SK-N-SH (cell line): Measurements from ENCODE around the gene PRKG1. TPM values are rescaled to one million over a fixed set of nuclear protein-coding genes. Genes with fewer than 3 reads are reported as not detected.

Experiments used
- CTCF ChIA-PET: fragments of 300-600, 350-600 bp; formaldehyde crosslinking; extraction: SDS; loops from one replicate; lab custom pipeline; 2021; lab: Yijun Ruan, JAX
- POLR2A ChIA-PET: fragments of 350-600 bp; sonication (Branson Sonifier 250); formaldehyde crosslinking; extraction: SDS; loops from one replicate; lab custom pipeline; 2020; ENCODE audit warnings: antibody characterized with exemption, inconsistent platforms; lab: Yijun Ruan, JAX
- DNase-seq: peaks from one replicate; pipeline ENCODE4 v3.0.0; 2012
- H2AFZ ChIP-seq: fragments of 200-600 bp; sonication (generic); 2 replicates; pipeline ENCODE4 v1.8.1; 2016; ENCODE audit warnings: antibody characterized with exemption, mild to moderate bottlenecking, low read depth
- H3F3A ChIP-seq: fragments of 200-600 bp; sonication (generic); replicated peaks from 2 replicates; pipeline ENCODE3; 2016; ENCODE audit warnings: antibody characterized with exemption, mild to moderate bottlenecking; ENCODE audit not compliant: insufficient read depth
- H3K27ac ChIP-seq, 2 experiments: fragments of 200-500 bp in 1 of 2; fragments of 200-600 bp in 1 of 2; sonication (Bioruptor generic) in 1 of 2; sonication (generic), shearing (Covaris generic) in 1 of 2; 2 replicates each; pipeline versions ENCODE4 v1.5.1 to v1.6.1; 2014 to 2016; ENCODE audit warnings: low read depth in 2 of 2, inconsistent platforms in 1 of 2, low read length in 1 of 2, mild to moderate bottlenecking in 1 of 2, mixed read lengths in 1 of 2
- H3K27me3 ChIP-seq: fragments of 200-600 bp; sonication (generic), shearing (Covaris generic); 2 replicates; pipeline ENCODE4 v1.6.1; 2016; ENCODE audit warnings: mixed run types; ENCODE audit not compliant: insufficient read depth
- H3K36me3 ChIP-seq, 2 experiments: fragments of 200-500 bp in 1 of 2; fragments of 200-600 bp in 1 of 2; sonication (Bioruptor generic) in 1 of 2; sonication (generic) in 1 of 2; replicated peaks in 1 of 2; 2 replicates each; pipeline versions ENCODE3 to v1.5.1; 2014 to 2016; ENCODE audit warnings: low read length in 1 of 2, mild to moderate bottlenecking in 1 of 2; ENCODE audit not compliant: insufficient read depth in 2 of 2, control insufficient read depth in 1 of 2
- H3K4me1 ChIP-seq, 2 experiments: fragments of 200-500 bp in 1 of 2; fragments of 200-600 bp in 1 of 2; sonication (Bioruptor generic) in 1 of 2; sonication (generic), shearing (Covaris generic) in 1 of 2; 2 replicates each; pipeline versions ENCODE4 v1.5.1 to v1.6.1; 2014 to 2016; ENCODE audit warnings: low read depth in 1 of 2, low read length in 1 of 2, mixed run types in 1 of 2; ENCODE audit not compliant: insufficient read depth in 2 of 2, control insufficient read depth in 1 of 2
- H3K4me2 ChIP-seq: fragments of 200-600 bp; sonication (generic), shearing (Covaris generic); 2 replicates; pipeline ENCODE4 v1.6.1; 2017; ENCODE audit warnings: mixed run types
- H3K4me3 ChIP-seq, 2 experiments: fragments of 200-500 bp in 1 of 2; fragments of 200-600 bp in 1 of 2; sonication (Bioruptor generic) in 1 of 2; sonication (generic), shearing (Covaris generic) in 1 of 2; 2 replicates each; pipeline versions ENCODE4 v1.5.1 to v1.8.1; 2014 to 2016; ENCODE audit warnings: low read depth in 2 of 2, inconsistent platforms in 1 of 2, low read length in 1 of 2, mild to moderate bottlenecking in 1 of 2, mixed read lengths in 1 of 2, moderate library complexity in 1 of 2
- H3K79me2 ChIP-seq: fragments of 200-600 bp; sonication (generic); 2 replicates; pipeline ENCODE4 v1.8.1; 2017; ENCODE audit warnings: mild to moderate bottlenecking; ENCODE audit not compliant: insufficient read depth
- H3K9ac ChIP-seq: fragments of 200-600 bp; sonication (generic); 2 replicates; pipeline ENCODE4 v1.6.1; 2017; ENCODE audit warnings: mixed run types
- H3K9me2 ChIP-seq: fragments of 200-600 bp; sonication (generic); 2 replicates; pipeline ENCODE4 v1.6.1; 2017; ENCODE audit warnings: mixed run types
- H3K9me3 ChIP-seq: fragments of 200-600 bp; sonication (generic); 2 replicates; pipeline ENCODE4 v1.6.1; 2017; ENCODE audit warnings: mixed run types, mild to moderate bottlenecking, moderate library complexity
- H4K20me1 ChIP-seq: fragments of 200-600 bp; sonication (generic); 2 replicates; pipeline ENCODE4 v1.6.1; 2017; ENCODE audit warnings: mild to moderate bottlenecking, mixed run types; ENCODE audit not compliant: insufficient read depth
- CHD2 ChIP-seq: fragments of 150-350 bp; IDR thresholded peaks from 2 replicates; pipeline ENCODE4 v1.6.1; 2018; ENCODE audit warnings: low read length; ENCODE audit not compliant: partially characterized antibody
- ELF1 ChIP-seq: IDR thresholded peaks from 2 replicates; pipeline ENCODE4 v1.4.0; 2012
- MEF2A ChIP-seq: IDR thresholded peaks from 2 replicates; pipeline ENCODE4 v1.4.0; 2012; ENCODE audit warnings: low read depth, borderline replicate concordance
- NRF1 ChIP-seq: IDR thresholded peaks from 2 replicates; pipeline ENCODE4 v1.6.1; 2012; ENCODE audit warnings: low read depth, mild to moderate bottlenecking, low read length
- RCOR1 ChIP-seq: fragments of 150-350 bp; IDR thresholded peaks from 2 replicates; pipeline ENCODE4 v1.6.1; 2017; ENCODE audit warnings: antibody characterized with exemption, low read length
- RFX5 ChIP-seq: IDR thresholded peaks from 2 replicates; pipeline ENCODE4 v1.6.1; 2012; ENCODE audit warnings: mild to moderate bottlenecking, improper control_type of control experiment, low read length
- RXRA ChIP-seq: IDR thresholded peaks from 2 replicates; pipeline ENCODE4 v1.4.0; 2012; ENCODE audit warnings: low read depth, mild to moderate bottlenecking, borderline replicate concordance
- TAF1 ChIP-seq: IDR thresholded peaks from 2 replicates; pipeline ENCODE4 v1.6.1; 2012; ENCODE audit warnings: low read depth, mild to moderate bottlenecking, low read length, moderate library complexity, borderline replicate concordance
- WGBS: methylation state at CpG from one replicate; pipeline ENCODE4 v1.1.6; 2017; ENCODE audit warnings: low lambda C conversion rate; 5-methylcytosine and 5-hydroxymethylcytosine counted together
- polyA plus RNA-seq, 3 experiments: library from polyadenylated mRNA; depleted of rRNA; stranded (reverse); fragments of >200 nt; gene quantifications; 2 replicates each; pipeline ENCODE4 v1.2.3, GENCODE V29; 2012
- TF ChIP-seq, protein P1 (sequence below): IDR thresholded peaks from 2 replicates; pipeline ENCODE4 v1.4.0; 2012; ENCODE audit warnings: low read depth, borderline replicate concordance
- TF ChIP-seq, protein P2 (sequence below): fragments of 150-350 bp; IDR thresholded peaks from 2 replicates; pipeline ENCODE4 v1.6.1; 2017; ENCODE audit warnings: antibody characterized with exemption, low read length, low read depth, borderline replicate concordance
- TF ChIP-seq, protein P3 (sequence below): fragments of 200-600 bp; sonication (generic); IDR thresholded peaks from 2 replicates; pipeline ENCODE4 v1.6.1; 2017; ENCODE audit warnings: antibody characterized with exemption, mild to moderate bottlenecking, moderate library complexity

PRKG1 gene
- polyA plus RNA-seq, 1 of the 3 experiments (the other 2 are of a cell fraction): 4.1 TPM

DNA sequence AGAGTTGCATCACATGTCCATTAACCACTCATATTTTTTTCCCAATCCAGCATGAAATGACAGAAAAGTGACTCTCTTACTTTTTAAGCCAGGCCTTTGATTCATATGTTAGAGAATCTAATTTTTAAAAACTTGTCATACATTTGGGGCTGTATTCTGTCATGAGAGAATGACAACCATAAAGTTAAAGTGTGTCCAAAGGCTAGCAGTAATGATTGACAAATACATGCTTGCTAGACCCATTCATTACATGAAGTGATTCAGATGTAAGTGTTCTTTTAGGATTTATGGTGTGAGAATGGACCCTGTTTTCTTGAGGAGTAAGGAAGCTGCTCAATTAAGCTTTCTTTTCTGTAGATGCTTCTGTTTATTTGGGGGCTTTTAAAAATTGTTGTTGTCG, 549.7 kb downstream of the PRKG1 start:
- Histone ChIP-seq H3K4me1 (peaks cover 0 to 3% of the 10 kb centered on the region in 2 experiments; a peak in 2 of 4 replicates), H3K4me2 (no peak overlapping the region), H3K36me3 (no peaks in the 10 kb centered on the region), H2AFZ (no peak overlapping the region), H3F3A (no peaks in the 10 kb centered on the region), H4K20me1 (no peaks in the 10 kb centered on the region), H3K9ac (no peak overlapping the region), H3K27ac (no peak overlapping the region), H3K9me2 (no peaks in the 10 kb centered on the region), H3K9me3 (no peaks in the 10 kb centered on the region), H3K4me3 (no peak overlapping the region), H3K27me3 (no peaks in the 10 kb centered on the region), H3K79me2 (no peaks in the 10 kb centered on the region)
- POLR2A ChIA-PET: no interaction called here
- DNase-seq: no peak
- CTCF ChIA-PET: no interaction called here
- no peak for TF ChIP-seq RXRA
- TF ChIP-seq ELF1: no peak
- TF ChIP-seq, protein P1, sequence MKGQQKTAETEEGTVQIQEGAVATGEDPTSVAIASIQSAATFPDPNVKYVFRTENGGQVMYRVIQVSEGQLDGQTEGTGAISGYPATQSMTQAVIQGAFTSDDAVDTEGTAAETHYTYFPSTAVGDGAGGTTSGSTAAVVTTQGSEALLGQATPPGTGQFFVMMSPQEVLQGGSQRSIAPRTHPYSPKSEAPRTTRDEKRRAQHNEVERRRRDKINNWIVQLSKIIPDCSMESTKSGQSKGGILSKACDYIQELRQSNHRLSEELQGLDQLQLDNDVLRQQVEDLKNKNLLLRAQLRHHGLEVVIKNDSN: no peak
- TF ChIP-seq RCOR1: no peak
- TF ChIP-seq, protein P2, sequence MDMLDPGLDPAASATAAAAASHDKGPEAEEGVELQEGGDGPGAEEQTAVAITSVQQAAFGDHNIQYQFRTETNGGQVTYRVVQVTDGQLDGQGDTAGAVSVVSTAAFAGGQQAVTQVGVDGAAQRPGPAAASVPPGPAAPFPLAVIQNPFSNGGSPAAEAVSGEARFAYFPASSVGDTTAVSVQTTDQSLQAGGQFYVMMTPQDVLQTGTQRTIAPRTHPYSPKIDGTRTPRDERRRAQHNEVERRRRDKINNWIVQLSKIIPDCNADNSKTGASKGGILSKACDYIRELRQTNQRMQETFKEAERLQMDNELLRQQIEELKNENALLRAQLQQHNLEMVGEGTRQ: no peak
- TF ChIP-seq RFX5: no peak
- TF ChIP-seq NRF1: no peak
- no peak for TF ChIP-seq MEF2A
- TF ChIP-seq, protein P3, sequence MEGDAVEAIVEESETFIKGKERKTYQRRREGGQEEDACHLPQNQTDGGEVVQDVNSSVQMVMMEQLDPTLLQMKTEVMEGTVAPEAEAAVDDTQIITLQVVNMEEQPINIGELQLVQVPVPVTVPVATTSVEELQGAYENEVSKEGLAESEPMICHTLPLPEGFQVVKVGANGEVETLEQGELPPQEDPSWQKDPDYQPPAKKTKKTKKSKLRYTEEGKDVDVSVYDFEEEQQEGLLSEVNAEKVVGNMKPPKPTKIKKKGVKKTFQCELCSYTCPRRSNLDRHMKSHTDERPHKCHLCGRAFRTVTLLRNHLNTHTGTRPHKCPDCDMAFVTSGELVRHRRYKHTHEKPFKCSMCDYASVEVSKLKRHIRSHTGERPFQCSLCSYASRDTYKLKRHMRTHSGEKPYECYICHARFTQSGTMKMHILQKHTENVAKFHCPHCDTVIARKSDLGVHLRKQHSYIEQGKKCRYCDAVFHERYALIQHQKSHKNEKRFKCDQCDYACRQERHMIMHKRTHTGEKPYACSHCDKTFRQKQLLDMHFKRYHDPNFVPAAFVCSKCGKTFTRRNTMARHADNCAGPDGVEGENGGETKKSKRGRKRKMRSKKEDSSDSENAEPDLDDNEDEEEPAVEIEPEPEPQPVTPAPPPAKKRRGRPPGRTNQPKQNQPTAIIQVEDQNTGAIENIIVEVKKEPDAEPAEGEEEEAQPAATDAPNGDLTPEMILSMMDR: no peak
- TF ChIP-seq CHD2: no peak
- 94% methylated on average over 1 of the region's 1 CpG for WGBS

DNA sequence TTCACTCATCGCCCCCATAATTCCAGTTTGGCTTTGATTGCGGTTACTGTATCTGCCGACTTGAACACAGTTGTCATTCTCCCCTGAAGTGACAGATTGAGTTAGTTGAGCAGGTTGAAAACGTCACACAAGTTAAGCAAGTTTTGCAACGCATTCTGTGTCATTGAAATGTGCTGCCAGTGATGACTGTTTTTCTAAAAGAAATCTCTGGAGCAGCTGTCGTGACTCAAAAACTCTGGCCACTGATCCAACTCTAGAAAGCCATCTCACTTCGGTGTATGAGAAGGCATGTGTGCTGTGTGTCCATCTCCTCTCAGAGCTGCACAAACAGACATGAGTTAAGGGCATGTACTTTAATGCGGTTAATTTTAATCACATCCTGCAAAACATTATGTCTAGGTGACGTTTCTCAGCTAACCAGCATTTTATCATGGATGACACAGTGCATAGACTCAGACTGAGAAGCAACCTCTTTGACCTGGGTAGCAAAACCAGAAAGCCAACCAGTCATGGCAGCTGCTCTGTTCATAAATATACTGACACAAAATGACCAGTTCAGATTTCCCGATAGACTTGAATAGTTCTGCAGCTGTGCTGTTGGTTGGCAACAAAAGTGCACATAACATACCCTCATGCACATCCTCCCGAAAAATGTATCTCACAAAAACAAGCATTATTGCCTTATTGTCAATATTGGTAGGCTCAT, 555.8 kb downstream of the PRKG1 start:
- no peaks in the 10 kb centered on the region for H4K20me1 ChIP-seq
- no peaks in the 10 kb centered on the region for H3K36me3 ChIP-seq
- no peaks in the 10 kb centered on the region for H3F3A ChIP-seq
- no peaks in the 10 kb centered on the region; a peak in 1 of 4 replicates for H3K4me1 ChIP-seq
- no peak for TF ChIP-seq NRF1
- TF ChIP-seq TAF1: no peak
- TF ChIP-seq, all 33 proteins: peak for 0
- Histone ChIP-seq H3K79me2 (no peaks in the 10 kb centered on the region), H2AFZ (no peak overlapping the region), H3K4me2 (no peak overlapping the region), H3K4me3 (no peak overlapping the region), H3K27me3 (no peaks in the 10 kb centered on the region), H3K9ac (no peak overlapping the region), H3K27ac (no peak overlapping the region), H3K9me3 (no peaks in the 10 kb centered on the region), H3K9me2 (no peaks in the 10 kb centered on the region)
- POLR2A ChIA-PET: no interaction called here
- CTCF ChIA-PET: no interaction called here
- no peak for DNase-seq
- 90% methylated on average over 11 of the region's 11 CpGs for WGBS
